GM19328 (cell line): ENCODE data around the gene IGF2BP3.
"Not testable (repeated sequence)": the region's sequence is repeated elsewhere in the genome, so short reads cannot be mapped to it uniquely, and the experiment has no call there.

ENCODE experiments used
- ATAC-seq: cut with Tn5 transposase; IDR thresholded peaks from one replicate; pipeline ENCODE4 v1.9.1; 2021; ENCODE audit warnings: mild to moderate bottlenecking, moderate library complexity; ENCODE audit not compliant: unreplicated experiment

Gene IGF2BP3

DNA sequence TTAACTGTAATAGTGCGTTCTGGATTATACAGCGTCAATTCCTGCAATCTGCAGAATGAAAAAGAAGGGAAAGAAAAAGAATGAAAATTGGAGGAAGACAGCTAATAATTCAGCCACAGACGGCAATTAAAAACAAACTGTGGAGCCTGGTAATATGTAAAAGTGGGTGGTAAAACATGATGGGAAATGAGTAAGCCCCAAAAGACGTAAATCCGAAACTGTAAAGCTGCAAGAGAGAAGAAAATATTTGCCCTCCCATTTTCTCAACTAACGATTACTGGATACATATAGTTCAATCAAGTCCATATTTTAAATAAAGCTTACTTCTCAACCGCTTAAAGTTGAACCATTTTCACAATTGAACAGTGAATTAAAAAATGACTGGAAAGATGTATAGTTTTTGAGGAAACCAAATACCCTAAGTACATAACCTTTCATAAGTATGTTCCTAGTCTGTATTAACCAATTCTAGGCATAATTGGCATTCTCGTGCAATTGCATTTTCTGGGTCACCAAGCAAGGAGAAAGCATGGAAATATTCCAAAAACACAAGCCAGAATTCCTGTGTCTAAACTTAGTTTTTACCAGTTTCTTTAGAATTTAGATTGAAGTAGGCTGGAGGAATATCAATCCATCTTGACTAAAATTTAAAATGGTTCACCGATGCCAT, 126.3 kb downstream of the IGF2BP3 start:
- ATAC-seq: no peak

DNA sequence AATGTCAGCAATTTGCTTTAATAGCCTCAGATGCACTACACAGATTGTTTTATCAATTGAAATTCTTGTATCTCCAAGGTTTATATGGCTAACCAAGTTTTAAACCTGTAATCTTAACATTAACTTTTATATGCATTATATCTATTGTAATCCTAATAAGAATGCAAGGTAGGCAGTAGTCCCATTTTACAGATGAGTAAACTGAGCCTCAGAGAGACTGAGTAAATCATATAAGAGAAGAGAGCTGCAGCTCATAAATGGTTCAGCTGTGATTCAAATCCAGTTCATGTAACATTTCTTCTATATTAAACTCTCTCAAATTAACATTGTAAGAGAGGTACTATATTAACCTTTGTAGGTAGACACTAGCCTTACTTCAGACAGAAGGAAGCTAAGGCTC, 127.2 kb downstream of the IGF2BP3 start:
- ATAC-seq: no peak

DNA sequence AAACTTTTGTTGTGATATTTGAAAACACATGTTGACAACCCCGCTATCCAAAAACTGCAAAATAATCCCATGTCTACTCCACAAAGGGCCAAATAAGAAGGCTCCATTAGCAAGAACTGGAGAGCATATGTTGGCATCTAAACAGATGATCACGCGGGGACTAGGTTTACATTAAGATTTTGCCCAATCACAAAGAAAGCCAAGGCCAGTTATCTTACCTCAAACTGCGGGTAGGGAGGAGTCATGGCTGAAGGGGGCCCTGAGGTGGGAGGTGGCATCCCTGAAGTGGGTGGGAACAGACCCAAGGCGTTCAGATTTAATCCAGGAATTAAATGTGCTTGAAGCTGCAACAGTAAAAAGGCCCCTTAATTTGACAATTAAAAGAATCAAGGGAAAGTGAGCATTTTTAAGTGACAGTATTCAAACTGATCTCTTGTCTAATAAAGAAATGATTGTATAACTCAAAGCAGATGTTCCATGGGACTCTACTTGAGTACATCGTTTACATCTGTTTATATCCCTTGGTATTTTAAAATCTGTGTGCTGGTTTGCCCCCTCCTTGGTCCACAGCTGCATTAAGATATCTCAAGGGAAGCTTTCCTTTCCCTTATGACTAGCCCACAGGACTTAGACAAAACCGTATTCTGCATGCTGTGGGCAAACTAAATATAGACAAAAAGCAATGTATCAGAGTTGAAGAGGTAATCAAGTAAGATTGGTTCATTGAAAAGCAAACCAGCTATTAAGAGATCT, 128.3 kb downstream of the IGF2BP3 start:
- ATAC-seq: no peak

DNA sequence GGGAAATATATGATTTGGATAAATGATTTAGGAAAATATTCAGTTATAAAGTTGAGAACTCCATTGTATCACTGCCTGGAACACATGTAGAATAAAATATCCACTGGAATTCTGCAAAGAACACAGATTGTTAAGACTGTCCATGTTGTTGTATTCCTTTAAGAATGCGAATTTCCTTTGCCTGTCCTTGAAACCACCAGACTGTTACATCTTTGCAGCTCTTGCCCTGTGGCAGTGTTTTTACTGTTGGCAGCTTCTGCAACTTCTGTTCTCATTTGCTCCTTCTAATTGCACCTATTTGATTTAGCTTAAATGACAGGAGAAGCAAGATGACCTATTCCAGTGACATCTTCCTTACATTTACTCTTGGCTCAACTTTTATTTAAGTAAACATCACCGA, 131.4 kb downstream of the IGF2BP3 start:
- ATAC-seq: no peak

DNA sequence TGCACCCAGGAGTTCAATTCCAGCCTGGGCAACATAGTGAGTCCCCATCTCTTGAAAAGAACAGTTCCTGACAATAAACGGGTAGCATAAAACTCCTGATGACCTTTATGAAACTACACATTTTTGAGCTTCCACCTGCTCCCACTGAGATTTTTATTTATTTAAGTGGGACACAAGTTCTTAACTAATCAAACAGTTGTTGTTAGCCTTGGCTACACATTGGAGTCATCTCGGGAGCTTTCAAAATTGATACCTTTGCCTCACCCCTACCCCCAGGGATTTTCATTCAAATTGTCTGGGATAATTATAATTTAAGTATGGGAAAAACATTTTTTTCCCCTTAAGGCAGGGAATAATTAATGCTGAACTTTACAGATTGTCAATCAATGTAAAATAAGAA, 131.9 kb downstream of the IGF2BP3 start:
- no peak for ATAC-seq

DNA sequence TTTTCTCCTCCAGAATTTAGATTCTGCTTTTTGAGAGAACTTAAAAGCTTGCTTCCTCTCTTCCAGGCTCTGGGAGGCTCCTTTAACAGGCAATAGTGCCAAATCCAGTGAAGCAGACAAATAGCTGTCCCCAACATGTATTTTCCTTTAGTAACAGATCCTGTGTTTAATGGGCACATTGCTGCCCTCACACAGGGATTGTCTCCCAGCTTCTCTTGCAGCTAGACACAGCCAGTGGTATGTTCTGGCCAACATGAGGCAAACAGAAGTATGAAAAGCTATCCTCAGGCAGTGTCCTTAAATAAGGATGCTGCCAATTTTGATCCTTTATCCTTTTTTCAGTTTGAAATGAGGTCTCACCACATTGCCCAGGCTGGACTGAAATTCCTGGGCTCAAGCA, 132.9 kb downstream of the IGF2BP3 start:
- ATAC-seq: no peak

DNA sequence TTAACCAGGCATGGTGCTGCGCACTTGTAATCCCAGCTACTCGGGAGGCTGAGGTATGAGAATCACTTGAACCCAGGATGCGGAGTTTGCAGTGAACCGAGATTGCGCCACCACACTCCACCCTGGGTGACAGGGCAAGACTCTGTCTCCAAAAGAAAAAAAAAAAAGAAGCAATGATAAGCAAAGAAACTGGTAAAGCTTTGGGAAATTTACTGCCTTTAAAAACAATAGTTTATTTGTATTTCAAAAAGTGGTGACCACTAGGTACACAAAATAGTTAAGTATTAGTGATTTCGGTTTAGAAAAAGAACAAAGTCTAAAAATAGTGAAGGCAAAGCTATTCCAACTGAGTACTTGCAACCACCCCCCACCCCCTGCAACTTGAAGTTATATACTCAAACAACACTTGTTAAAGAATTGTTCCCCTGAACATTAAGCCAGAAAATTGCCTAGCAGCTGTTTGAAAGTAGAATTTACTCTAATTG, 133.4 kb downstream of the IGF2BP3 start:
- no peak for ATAC-seq

DNA sequence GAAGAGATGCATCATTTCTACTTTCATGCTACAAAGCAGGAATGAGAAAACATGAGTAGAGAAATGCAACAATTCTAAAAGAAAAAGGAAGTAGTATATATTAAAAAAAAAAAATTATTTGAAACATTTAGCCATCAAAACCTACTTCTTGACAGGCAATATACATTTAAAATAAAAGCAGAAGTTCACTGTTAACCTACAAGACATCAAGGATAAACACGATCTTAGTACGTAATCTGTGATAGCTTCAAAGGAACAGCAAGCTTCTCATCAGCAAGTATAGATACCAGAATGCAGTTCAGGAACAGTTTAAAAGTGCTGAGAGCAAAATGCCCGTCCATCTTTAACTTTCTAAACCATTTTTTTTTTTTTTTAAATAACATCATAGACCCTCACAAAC, 134.2 kb downstream of the IGF2BP3 start:
- no peak for ATAC-seq

DNA sequence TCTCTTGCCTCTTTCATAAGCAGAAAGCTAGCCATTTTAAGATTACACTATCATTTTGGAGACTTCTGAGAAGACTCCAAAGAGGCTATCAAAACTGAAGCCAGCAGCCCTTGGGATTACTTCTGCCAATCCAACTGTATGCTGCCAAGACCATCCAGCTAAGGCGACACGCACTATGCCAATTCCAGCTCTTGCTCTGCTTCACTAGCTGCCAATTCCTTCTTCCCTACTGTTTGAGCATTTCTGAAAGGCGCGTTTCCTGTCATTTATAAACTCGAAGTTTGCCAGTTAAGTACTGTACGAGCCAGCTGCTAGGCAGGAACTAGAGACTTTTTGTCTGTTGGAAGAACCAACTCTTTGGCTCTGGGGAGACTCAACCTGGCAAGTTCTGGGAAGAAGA, 134.7 kb downstream of the IGF2BP3 start:
- ATAC-seq: no peak

DNA sequence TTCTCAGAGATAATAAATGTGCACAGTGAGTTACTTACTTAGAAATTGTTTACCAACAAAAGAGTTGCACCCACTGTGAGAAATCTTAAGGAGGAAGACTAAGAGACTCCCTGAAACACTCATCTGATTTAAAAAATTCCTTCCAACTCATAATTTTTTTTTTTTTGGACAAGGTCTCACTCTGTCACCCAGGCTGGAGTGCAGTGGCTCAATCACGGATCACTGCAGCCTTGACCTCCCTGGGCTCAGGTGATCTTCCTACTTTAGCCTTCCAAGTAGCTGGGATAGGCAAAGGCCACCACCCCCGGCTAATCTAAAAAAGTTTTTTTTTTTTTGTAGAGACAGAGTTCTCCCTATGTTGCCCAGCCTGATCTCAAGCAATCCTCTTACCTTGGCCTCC, 135.2 kb downstream of the IGF2BP3 start:
- ATAC-seq: no peak

DNA sequence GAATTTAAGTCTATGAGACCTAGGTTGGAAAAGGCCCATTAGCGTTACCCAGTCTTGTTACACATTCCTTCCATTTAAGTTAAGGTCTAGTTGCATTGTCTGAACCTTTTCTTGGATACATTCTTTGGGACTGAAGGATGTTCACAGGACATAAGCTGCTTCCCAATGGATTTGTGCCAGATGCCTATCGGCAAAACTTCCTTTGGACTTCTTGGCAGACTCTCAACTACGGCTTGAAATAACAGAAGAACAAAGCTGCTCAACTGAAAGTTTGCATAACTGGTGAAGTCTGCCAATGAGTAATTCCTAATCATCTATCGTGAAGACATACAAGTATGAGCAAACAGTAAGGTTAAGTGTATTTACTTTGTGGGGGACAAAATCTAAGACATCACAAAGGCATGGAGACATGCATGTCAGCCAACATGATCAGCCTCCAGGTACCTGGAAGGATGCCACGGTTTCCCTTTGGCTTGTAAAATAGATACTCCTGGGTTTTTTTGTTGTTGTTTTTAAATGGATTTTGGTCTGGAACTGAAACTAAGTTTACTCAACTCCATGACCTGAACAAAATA, 135.7 kb downstream of the IGF2BP3 start:
- no peak for ATAC-seq

DNA sequence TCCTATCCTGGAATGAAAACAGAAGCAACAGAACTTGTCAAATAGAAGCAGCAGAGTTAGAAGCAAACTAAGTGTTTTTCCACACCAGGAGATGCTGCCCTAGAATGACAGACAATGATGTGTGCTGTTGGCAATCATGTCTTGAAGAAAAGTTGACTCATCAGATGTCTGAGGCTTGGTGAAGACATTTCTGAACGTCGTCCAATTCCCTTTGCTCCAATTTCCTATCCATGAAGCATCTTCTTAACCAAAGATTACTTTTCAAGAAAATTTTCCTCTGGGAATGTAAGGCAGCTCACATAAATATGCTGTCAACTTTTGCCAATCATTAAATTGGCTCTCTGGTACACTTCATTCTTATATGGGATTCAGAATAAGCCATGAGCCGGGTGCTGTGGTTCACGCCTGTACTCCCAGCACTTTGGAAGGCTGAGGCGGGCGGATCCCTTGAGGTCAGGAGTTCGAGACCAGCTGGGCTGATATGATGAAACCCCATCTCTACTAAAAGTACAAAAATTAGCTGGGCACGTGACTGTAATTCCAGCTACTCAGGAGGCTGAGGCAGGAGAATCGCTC, 136.5 kb downstream of the IGF2BP3 start:
- no peak for ATAC-seq

DNA sequence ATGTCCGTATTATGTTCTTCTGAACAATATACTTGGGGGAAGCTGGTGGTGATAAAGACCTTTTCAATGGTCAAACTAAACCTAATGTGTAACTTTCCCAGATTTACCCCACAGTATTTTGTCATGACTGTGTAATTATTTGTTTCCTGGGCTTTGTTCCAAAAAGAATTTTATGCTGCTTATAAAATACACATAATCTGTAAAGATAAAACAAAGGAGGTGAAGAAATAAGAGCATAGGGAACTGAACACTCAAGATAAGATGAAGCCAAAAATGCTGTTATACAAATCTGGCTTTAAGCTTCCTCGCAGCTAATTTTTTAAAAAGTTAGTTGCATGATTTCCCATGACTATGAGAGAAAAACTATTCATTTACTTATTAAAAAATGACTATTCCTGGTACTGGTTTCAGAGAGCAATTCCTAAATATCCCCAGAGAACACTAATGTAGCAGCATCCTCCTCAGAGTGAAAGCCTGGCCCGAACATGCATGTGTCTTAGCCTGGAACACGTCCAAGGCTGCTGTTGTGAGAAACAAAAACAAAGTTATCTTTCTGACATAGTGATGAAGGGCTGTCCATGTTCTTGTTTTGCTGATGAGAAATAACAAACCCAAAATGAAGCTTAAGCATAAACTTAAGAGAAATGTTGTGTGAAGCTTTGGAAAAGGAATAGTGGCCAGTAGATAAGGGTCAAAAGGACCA, 137.2 kb downstream of the IGF2BP3 start:
- ATAC-seq: no peak

DNA sequence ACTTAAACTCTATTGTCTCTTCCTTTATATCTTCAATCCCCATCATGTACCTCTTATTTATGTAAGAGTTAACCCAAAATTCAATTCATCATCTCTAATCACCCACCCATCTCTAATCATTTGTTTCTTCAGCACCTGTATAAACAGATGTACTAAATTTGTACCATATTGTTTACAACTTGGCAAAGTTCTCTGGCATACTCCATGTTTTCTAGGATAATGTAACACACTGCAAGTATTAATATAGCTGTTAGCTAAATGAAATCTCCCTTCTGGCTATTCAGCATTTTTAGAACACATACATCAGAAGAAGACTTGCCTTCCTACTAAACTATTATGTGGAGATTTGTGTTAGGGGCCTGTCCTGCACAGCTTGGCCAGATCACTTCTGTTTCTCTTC, 138.1 kb downstream of the IGF2BP3 start:
- no peak for ATAC-seq

DNA sequence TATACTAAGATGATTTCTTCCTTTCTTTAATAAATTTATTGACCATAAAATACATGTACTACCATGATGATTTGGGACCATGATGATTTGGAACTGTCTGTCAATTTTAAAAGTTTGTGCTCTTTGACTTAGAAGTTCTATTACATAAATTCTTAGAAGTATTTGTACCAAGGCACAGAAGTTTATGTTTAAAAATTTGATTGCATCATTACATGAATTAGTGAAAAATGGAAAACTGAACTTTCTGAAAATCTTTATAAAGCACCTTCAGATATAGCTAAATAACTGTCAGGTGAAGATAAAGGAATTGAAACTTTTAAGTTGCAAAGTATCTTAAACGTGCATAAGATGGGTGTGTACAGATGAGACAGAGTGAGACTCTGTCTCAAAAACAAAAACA, 139.2 kb downstream of the IGF2BP3 start:
- ATAC-seq: no peak

DNA sequence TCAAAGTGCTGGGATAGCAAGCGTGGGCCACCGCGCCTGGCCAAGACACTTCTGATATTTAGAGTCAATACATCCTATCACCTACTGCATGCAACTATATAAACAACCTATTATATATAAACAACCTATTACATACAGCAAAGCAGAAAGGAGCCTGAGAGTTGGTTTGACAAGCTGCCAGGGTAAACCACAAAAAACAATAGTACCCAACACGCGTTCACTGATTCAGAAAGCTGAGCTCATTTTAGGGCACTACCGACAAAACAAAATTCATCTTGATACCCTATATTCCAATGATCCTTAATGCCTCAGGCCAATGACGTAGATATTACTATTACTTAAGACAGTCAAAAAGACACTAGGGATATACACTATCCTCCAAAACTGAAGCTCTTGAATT, 154.9 kb downstream of the IGF2BP3 start:
- ATAC-seq: no peak

DNA sequence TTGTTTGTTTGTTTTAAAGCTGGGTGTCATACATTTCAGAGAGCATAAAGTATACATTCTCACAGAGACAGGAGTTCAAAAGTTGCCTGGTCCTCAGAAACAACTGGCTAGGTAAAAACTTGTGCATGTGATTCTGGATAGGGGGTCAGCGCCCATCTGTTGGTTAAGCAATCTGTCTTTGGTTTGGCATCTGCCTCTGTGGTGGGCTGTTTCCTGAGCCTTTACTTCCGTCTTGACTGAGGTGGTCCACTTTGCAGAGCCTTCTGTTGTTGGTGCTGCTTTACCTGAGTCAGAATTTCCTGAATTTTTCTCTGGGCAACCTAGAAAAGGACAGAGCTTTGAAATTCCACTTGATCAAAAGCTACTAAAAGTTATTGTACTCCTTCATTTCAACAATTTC, 158.2 kb downstream of the IGF2BP3 start:
- ATAC-seq: not testable (repeated sequence)

DNA sequence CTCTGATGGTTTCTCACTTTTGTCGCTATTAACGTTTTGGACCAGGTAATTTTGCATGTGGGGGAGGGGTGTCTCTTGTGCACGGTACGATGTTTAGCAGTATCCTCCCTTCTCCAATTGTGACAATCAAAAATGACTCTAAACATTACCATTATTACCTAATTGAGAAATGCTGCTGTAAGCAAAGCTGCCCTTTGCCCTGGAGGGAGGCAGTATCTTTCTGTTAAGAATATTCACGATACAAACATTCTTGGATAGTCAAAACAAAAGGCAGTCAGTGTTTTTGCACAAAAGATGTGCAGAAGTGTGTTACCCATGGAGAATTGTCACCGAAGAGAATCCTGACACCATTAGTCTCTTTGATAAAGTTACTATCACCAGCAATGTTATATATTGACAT, 161.5 kb downstream of the IGF2BP3 start:
- no peak for ATAC-seq

DNA sequence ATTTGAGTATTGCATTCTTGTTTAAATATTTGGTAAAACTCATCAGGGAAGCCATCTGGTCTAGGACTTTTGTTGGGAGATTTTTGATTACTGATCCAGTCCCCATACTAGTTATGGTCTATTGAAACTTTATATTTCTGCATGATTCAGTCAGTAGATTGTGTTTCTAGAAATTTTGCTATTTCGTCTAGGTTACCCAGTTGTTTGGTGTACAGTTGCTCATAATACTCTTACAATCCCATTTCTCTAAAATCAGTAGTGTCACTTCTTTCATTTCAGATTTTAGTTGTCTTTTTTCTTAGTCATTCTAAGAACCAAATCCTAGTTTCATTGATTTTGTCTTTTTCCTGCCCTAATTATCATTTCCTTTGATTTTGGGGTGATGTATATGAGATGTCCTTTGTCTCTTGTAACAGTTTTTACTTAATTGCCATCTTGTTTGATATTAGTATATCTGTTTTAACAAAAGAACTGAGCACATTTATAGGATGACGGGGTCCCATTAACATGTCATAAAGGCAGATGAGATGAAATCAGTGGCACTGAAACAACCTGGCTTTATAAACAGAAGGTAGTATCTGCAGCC, 163.3 kb downstream of the IGF2BP3 start:
- ATAC-seq: no peak

DNA sequence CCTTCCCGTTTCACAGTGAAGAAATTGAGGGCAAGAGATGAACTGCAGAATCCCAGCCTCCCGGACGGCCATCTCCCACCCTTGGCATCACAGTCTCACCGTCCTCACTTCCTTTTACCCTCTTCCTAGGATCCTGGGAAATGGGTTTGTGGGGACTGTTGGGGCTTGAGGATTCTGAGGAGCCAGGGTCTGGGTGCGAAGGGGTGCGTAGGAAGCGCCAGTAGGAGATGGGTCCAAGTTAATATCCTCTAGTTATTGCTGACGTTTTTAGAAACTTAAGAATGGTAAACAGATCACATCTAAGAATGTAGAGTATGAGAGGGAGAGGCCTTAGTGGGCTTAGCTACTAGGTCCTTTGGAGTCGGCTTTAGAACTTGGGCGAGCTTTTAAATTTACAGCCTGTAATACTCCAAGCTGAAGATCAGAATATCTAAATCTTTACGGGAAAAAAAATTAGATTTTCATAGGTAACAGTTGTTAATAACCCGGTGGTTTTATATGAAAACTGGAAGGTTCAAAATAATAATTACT, 170.5 kb downstream of the IGF2BP3 start:
- ATAC-seq: peak; percentile 3
